Left ventricle myocardium inferior (tissue), 1 donor: Measurements from ENCODE around the gene PRRX2. TPM values are rescaled to one million over a fixed set of nuclear protein-coding genes. Genes with fewer than 3 reads are reported as not detected.

ENCODE experiments used
- DNase-seq: peaks from one replicate; pipeline ENCODE4 v3.0.0-alpha.2; 2020
- H3K27ac ChIP-seq: fragments of 200-600 bp; replicated peaks from 2 replicates; pipeline ENCODE4 v1.8.0; 2021
- H3K27me3 ChIP-seq: fragments of 200-600 bp; 2 replicates; pipeline ENCODE4 v1.8.0; 2021; ENCODE audit warnings: low read depth
- H3K36me3 ChIP-seq: fragments of 200-600 bp; 2 replicates; pipeline ENCODE4 v1.8.0; 2021
- H3K4me1 ChIP-seq: fragments of 200-600 bp; 2 replicates; pipeline ENCODE4 v1.8.0; 2021
- H3K4me3 ChIP-seq: fragments of 200-600 bp; 2 replicates; pipeline ENCODE4 v1.8.0; 2021; ENCODE audit warnings: mild to moderate bottlenecking, moderate library complexity
- H3K9me3 ChIP-seq: fragments of 200-600 bp; replicated peaks from 2 replicates; pipeline ENCODE4 v1.8.0; 2021
- intact Hi-C: fragments of 100-400 bp; cut with micrococcal nuclease; formaldehyde crosslinking; loops from one replicate; pipeline ENCODE4 v1.11.0; 2022
- total RNA-seq: library from RNA; stranded (reverse); fragmentation: NEBNext Ultra II Directional; extraction: Animal tissue kit (Norgen Biotek cat#: 25700); gene quantifications from one replicate; pipeline ENCODE4 v1.2.1, GENCODE V29; 2021
- TF ChIP-seq, protein P1 (sequence below): fragments of 200-600 bp; IDR thresholded peaks from 2 replicates; pipeline ENCODE4 v1.8.0; 2021; ENCODE audit warnings: antibody characterized with exemption, mild to moderate bottlenecking, borderline replicate concordance
- donor health status: DM: no; HTN: yes; CAD: no; lungs with severe emphysema.

The PRRX2 gene
- total RNA-seq, 1 donor from 2014 or later = 0.85 TPM

DNA sequence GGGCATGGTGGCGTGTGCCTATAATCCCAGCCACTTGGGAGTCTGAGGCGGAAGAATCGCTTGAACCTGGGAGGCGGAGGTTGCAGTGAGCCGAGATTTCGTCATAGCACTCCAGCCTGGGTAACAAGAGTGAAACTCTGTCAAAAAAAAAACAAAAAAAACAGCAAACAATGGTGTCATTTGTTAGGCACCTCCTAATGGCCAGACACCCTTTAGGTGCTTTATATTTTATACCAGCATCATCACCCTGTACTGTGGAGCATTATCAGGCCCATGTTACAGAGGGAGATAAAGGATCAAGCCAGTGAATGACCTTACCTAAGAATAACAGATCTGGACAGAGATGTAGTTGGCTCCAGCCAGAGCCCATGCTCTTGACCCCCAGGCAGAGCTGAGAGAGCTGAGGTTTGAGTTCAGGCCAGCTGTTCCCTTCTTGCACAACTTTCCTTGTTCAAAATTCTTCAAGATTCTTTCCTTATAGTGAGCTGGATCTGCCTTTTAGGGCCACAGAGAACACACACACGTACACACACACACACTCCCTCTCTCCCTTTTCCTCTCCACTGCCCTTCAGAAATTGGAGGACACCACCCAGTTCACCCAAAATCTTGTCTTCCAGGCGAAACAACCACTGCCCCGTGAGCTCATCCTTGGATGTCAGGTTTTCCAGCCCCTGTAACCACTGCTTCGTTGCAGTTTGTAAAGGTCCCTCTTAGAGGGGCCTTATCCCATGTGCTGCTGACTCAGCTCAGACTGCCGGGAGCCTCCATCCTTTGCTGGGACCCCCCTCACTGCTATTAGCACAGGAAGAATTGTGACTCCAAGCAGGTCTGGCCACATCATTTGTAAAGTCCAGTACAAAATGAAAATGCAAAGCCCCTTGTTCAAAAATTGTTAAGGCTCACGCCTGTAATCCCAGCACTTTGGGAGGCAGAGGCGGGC, 97.8 kb downstream of the PRRX2 start:
- TF ChIP-seq, protein P1, sequence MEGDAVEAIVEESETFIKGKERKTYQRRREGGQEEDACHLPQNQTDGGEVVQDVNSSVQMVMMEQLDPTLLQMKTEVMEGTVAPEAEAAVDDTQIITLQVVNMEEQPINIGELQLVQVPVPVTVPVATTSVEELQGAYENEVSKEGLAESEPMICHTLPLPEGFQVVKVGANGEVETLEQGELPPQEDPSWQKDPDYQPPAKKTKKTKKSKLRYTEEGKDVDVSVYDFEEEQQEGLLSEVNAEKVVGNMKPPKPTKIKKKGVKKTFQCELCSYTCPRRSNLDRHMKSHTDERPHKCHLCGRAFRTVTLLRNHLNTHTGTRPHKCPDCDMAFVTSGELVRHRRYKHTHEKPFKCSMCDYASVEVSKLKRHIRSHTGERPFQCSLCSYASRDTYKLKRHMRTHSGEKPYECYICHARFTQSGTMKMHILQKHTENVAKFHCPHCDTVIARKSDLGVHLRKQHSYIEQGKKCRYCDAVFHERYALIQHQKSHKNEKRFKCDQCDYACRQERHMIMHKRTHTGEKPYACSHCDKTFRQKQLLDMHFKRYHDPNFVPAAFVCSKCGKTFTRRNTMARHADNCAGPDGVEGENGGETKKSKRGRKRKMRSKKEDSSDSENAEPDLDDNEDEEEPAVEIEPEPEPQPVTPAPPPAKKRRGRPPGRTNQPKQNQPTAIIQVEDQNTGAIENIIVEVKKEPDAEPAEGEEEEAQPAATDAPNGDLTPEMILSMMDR = no peak
- intact Hi-C loops = no loop called here
- peak overlapping the region; percentile 80 for H3K27ac ChIP-seq
- no peaks in the 10 kb centered on the region for H3K36me3 ChIP-seq
- H3K4me3 ChIP-seq = no peak overlapping the region
- peaks cover 18% of the 10 kb centered on the region for H3K4me1 ChIP-seq
- peak; percentile 28 for DNase-seq
- no peaks in the 10 kb centered on the region for H3K9me3 ChIP-seq
- H3K27me3 ChIP-seq = no peaks in the 10 kb centered on the region

DNA sequence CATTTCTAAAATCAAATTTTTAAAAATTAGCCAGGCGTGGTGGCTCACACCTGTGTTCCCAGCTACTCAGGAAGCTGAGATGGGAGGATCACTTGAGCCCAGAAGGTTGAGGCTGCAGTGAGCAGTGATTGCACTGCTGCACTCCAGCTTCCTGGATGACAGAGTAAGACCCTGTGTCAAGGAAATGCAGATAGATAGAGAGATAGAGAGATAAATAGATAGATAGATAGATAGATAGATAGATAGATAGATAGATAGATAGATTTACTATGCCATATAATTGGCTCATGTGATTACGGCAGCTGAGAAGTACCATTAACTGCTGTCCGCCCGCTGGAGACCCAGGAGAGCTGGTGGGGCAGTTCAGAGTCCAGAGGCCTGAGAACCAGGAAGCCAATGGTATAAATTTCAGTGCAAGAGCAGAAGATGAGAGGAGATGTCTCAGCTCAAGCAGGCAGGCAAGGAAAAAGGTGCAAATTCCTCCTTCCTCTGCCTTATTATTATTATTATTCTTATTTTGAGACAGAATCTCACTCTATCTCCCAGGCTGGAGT, 100.4 kb downstream of the PRRX2 start:
- Histone ChIP-seq H3K4me1 (peaks cover 6% of the 10 kb centered on the region), H3K36me3 (no peaks in the 10 kb centered on the region), H3K4me3 (no peak overlapping the region), H3K9me3 (no peaks in the 10 kb centered on the region), H3K27ac (no peak overlapping the region), H3K27me3 (no peaks in the 10 kb centered on the region)
- intact Hi-C loops = no loop called here
- DNase-seq = no peak
- TF ChIP-seq, protein P1 = no peak

DNA sequence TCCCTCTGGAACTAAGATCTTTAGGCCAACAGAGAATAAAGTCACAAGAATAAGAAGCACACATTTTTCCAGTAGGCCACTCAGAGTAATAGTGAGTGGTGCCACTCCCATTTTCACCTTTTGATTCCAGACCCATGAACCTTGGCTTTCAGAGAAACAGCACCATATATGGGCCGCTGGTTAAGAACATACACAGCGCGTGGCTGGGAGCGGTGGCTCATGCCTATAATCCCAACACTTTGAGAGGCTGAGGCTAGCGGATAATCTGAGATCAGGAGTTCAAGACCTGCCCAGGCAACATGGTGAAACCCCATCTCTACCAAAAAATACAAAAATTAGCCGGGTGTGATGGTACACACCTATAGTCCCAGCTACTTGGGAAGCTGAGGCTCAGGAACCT, 103.0 kb downstream of the PRRX2 start:
- Histone ChIP-seq H3K27me3 (no peaks in the 10 kb centered on the region), H3K36me3 (no peaks in the 10 kb centered on the region), H3K27ac (no peak overlapping the region), H3K4me1 (no peaks in the 10 kb centered on the region), H3K9me3 (no peaks in the 10 kb centered on the region), H3K4me3 (no peak overlapping the region)
- intact Hi-C loops = no loop called here
- DNase-seq = no peak
- TF ChIP-seq, protein P1 = no peak

DNA sequence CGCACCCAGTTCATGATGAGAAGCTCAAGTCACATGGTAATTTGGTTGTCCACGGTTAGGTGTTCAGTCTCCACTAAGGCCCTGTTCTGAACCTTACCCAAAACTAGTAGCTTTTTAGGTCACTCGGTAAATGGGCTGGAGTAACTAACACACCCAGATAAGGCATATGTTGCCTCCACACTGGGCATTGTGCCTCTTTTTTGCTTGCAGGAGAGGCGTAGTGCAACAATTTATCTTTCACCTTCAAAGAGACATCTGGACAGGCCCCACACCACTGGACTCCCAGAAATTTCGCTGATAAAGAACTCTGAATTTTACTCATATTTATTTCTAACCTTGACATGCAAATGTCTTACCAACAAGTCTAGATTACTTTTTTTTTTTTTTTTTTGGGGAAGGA, 104.2 kb downstream of the PRRX2 start:
- Histone ChIP-seq H3K4me1 (no peaks in the 10 kb centered on the region), H3K4me3 (no peak overlapping the region), H3K27me3 (peaks cover 1% of the 10 kb centered on the region), H3K36me3 (no peaks in the 10 kb centered on the region), H3K27ac (no peak overlapping the region), H3K9me3 (no peaks in the 10 kb centered on the region)
- TF ChIP-seq, protein P1 = no peak
- intact Hi-C loops = no loop called here
- DNase-seq = no peak

DNA sequence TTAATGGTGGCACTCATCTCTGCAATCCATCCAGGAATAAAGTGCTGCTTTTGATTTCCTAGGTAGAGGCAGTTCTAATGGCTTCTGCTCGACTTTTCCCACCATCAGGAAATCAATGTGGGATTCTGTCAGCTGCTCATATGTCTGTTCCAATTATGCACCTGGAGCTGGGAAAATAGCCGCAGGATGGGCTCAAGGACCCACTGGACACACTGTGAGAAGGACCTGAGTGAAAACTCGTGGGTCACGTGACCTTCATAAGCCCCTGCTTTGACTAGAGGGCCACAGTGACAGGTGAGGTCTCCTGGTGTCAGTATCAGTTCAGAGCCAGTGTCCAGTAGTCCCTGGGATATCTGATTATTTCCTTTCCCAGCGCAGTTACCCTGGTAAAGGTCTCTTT, 105.3 kb downstream of the PRRX2 start:
- Histone ChIP-seq H3K4me1 (no peaks in the 10 kb centered on the region), H3K36me3 (no peaks in the 10 kb centered on the region), H3K9me3 (no peaks in the 10 kb centered on the region), H3K27me3 (peaks cover 5% of the 10 kb centered on the region), H3K4me3 (no peak overlapping the region), H3K27ac (no peak overlapping the region)
- TF ChIP-seq, protein P1 = no peak
- intact Hi-C loops = no loop called here
- DNase-seq = no peak

Other genes with a start within 250 kb of the PRRX2 start
- gene C9orf50, start 44.5 kb upstream of the PRRX2 start, total RNA-seq = not detected
- 63.4 TPM for gene NTMT1, start 39.5 kb upstream of the PRRX2 start, total RNA-seq
- gene ASB6, start 23.5 kb upstream of the PRRX2 start, total RNA-seq = 9.0 TPM
- 1.9 TPM for gene PTGES, start 87.4 kb downstream of the PRRX2 start, total RNA-seq
- gene TOR1B, start 137.5 kb downstream of the PRRX2 start, total RNA-seq = 10.6 TPM
- 12.9 TPM for gene TOR1A, start 158.5 kb downstream of the PRRX2 start, total RNA-seq
- 30.0 TPM for gene C9orf78, start 169.6 kb downstream of the PRRX2 start, total RNA-seq
- 13.2 TPM for gene USP20, start 169.8 kb downstream of the PRRX2 start, total RNA-seq